Neutrophil (primary cell): ENCODE measurements around the gene CHD9.

Experiments
- H3K27ac ChIP-seq: fragments of 200-600 bp; sonication (generic); 2 replicates; pipeline ENCODE4 v1.5.1; 2016; ENCODE audit warnings: mild to moderate bottlenecking, moderate library complexity
- H3K27me3 ChIP-seq: fragments of 200-600 bp; sonication (generic); 2 replicates; pipeline ENCODE4 v1.6.0; 2016; ENCODE audit warnings: mild to moderate bottlenecking
- H3K36me3 ChIP-seq: fragments of 200-600 bp; sonication (generic); 2 replicates; pipeline ENCODE4 v1.5.1; 2017
- H3K4me1 ChIP-seq, 2 experiments: fragments of 200-600 bp in 1 of 2; sonication (generic) in 1 of 2; 1 replicate in 1 of 2; 2 replicates in 1 of 2; pipeline versions ENCODE4 v1.5.1 to v1.6.1; 2013 to 2016; ENCODE audit warnings: low read depth in 1 of 2, low read length in 1 of 2, mild to moderate bottlenecking in 1 of 2, moderate library complexity in 1 of 2; ENCODE audit not compliant: control insufficient read depth in 1 of 2, insufficient read depth in 1 of 2
- H3K4me3 ChIP-seq, 2 experiments: fragments of 200-600 bp in 1 of 2; sonication (generic) in 1 of 2; 1 replicate in 1 of 2; 2 replicates in 1 of 2; pipeline ENCODE4 v1.5.1; 2013 to 2016; ENCODE audit warnings: low read depth in 1 of 2, low read length in 1 of 2, mild to moderate bottlenecking in 1 of 2, moderate library complexity in 1 of 2
- H3K9me3 ChIP-seq: fragments of 200-600 bp; sonication (generic); 2 replicates; pipeline ENCODE4 v1.5.1; 2016
- TF ChIP-seq, protein P1 (sequence below): fragments of 200-600 bp; sonication (generic); IDR thresholded peaks from 2 replicates; pipeline ENCODE4 v1.5.1; 2016; ENCODE audit warnings: antibody characterized with exemption

Gene CHD9

DNA sequence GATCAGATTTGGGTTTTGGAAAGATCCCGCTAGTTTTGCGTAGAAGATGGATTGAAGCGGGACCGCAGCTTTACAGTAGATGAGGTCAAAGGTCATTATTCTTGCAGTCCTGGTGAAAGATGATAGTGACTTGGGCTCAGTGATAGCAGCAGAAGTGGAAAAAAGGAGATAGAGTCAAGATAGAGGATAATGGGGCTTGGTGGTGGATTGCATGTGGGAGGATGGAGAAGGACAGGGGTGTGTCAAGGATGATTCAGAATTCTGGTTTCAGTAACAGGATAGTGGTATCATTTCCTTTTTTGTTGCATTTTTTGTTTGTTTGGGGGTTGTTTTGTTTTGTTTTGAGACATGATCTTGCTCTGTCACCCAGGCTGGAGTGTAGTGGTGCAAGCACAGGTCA lies 30.7 kb upstream of the CHD9 start:
- no peak overlapping the region for H3K4me3 ChIP-seq
- no peaks in the 10 kb centered on the region for H3K27me3 ChIP-seq
- TF ChIP-seq, protein P1, sequence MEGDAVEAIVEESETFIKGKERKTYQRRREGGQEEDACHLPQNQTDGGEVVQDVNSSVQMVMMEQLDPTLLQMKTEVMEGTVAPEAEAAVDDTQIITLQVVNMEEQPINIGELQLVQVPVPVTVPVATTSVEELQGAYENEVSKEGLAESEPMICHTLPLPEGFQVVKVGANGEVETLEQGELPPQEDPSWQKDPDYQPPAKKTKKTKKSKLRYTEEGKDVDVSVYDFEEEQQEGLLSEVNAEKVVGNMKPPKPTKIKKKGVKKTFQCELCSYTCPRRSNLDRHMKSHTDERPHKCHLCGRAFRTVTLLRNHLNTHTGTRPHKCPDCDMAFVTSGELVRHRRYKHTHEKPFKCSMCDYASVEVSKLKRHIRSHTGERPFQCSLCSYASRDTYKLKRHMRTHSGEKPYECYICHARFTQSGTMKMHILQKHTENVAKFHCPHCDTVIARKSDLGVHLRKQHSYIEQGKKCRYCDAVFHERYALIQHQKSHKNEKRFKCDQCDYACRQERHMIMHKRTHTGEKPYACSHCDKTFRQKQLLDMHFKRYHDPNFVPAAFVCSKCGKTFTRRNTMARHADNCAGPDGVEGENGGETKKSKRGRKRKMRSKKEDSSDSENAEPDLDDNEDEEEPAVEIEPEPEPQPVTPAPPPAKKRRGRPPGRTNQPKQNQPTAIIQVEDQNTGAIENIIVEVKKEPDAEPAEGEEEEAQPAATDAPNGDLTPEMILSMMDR, result no peak
- H3K27ac ChIP-seq, result no peak overlapping the region
- no peaks in the 10 kb centered on the region for H3K4me1 ChIP-seq
- H3K9me3 ChIP-seq, result no peaks in the 10 kb centered on the region
- H3K36me3 ChIP-seq, result no peaks in the 10 kb centered on the region

DNA sequence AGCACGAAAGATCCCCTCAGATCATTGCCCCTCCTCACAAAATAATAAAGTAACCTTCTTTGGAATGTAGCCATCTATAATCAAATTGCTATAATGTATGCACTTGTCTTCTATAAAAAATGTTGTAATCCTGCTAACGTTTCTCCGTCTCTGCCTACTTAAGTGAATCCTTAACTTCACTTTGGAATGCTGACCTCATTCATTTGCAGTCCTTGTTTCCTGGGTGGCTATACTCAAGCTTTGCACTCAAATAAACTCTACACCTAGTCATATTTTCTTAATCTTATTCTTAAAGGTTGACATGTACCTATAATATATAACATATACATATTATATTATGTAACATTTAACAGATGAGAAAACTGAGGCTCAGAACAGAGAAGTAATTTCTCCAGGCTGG lies 24.8 kb upstream of the CHD9 start:
- Histone ChIP-seq H3K9me3 (no peaks in the 10 kb centered on the region), H3K36me3 (no peaks in the 10 kb centered on the region), H3K4me1 (peaks cover 0 to 8% of the 10 kb centered on the region in 2 experiments), H3K27me3 (no peaks in the 10 kb centered on the region), H3K4me3 (no peak overlapping the region), H3K27ac (no peak overlapping the region)
- TF ChIP-seq, protein P1, result no peak

DNA sequence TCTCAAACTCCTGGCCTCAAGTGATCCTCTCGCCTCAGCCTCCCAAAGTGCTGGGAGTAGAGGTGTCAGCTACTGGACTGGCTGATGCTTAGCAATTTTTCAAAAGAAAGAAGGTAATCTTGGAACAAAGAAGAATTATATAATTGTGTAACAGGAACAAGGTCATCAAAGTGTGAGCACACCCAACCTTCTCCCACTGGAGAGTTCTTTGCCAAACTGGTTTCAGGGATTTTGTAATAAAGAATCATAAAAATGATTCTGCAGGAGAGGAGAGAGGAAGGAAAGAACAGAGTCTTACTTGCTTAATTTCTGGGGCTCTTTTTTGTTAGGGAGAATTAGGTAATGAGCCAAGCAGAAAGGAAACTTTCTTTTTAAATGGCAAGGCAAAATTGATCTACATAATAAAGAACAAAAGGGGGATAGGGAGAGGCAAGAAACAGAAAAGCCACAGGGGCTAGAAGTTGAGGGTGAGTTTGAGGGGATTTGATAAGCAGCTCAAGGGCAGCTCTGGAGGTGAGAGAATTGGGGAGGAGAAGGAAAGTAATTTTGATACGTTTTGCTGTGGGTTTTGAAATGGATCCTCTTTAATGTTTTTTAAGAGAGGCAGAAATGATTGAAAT lies 23.4 kb upstream of the CHD9 start:
- Histone ChIP-seq H3K27ac (no peak overlapping the region), H3K36me3 (no peaks in the 10 kb centered on the region), H3K4me1 (peaks cover 0 to 8% of the 10 kb centered on the region in 2 experiments), H3K4me3 (no peak overlapping the region), H3K9me3 (no peaks in the 10 kb centered on the region), H3K27me3 (no peaks in the 10 kb centered on the region)
- TF ChIP-seq, protein P1, result no peak

DNA sequence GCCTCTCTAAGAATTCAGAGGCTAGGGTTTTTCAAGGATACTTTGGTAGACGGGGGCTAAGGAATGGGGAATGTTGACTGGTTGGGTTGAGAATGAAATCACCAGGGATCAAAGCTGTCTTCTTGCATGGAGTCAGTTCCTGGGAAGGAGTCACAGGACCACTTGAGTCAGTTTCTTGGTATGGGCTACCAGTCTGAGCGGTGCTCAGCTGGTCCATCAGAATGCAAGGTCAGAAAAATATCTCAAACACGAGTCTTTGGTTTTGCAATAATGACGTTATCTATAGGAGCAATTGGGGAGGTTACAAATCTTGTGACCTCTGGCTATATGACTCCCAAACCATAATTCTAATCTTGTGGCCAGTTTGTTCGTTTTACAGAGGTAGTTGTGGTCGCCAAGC lies 20.5 kb upstream of the CHD9 start:
- no peaks in the 10 kb centered on the region for H3K9me3 ChIP-seq
- peaks cover 0 to 8% of the 10 kb centered on the region in 2 experiments for H3K4me1 ChIP-seq
- H3K27ac ChIP-seq, result no peak overlapping the region
- no peaks in the 10 kb centered on the region for H3K36me3 ChIP-seq
- no peaks in the 10 kb centered on the region for H3K27me3 ChIP-seq
- TF ChIP-seq, protein P1, result no peak
- no peak overlapping the region for H3K4me3 ChIP-seq

DNA sequence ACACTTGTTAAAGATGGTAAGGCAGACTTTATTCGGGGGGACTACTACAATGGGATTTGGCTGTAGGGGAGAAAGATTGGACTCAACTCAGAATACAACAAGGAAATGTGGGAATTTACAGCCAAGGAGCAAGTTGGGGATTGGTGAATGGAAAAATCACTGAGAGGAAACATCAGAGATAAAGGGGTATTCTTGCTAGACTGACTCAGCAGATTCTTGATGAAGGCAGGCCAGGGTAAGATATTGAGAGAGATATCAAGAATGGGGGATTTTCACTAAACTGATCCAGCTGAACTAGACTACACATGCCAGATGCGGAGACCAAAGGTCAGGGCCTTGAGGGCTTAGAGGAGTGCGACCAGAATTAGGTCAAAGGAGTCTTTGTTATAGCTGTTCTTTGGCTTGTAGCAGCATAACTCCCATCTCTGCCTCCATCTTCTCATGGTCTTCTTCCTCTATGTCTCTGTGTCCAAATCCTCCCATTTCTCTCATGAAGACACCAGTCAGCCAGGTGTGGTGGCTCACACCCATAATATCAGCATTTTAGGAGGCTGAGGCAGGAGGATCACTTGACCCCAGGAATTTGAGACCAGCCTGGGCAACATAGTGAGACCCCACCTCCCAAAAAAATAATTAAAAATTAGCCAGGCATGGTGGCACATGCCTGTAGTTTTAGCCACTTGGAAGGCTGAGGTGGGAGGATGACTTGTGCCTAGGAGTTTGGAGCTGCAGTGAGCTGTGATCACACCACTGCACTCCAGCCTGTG lies 19.4 kb upstream of the CHD9 start:
- Histone ChIP-seq H3K27me3 (no peaks in the 10 kb centered on the region), H3K27ac (no peak overlapping the region), H3K4me1 (peaks cover 0 to 8% of the 10 kb centered on the region in 2 experiments), H3K4me3 (no peak overlapping the region), H3K36me3 (no peaks in the 10 kb centered on the region), H3K9me3 (no peaks in the 10 kb centered on the region)
- TF ChIP-seq, protein P1, result no peak
